AG09319 (cell line): ENCODE measurements around the gene FBLIM1.

Experiments used
- DNase-seq: peaks from one replicate; pipeline ENCODE4 v3.0.0-alpha.2; 2010; ENCODE audit warnings: low read depth; ENCODE audit errors: extremely low read depth
- CTCF ChIP-seq: IDR thresholded peaks from 2 replicates; pipeline ENCODE4 v1.5.1; 2011; ENCODE audit warnings: low read depth, mild to moderate bottlenecking, inconsistent platforms, low read length, moderate library complexity

FBLIM1 gene

GRCh38 chr1:15739745-15740144 is 18.9 kb upstream of the FBLIM1 start:
- no peak for DNase-seq
- no peak for TF ChIP-seq CTCF

- DNase-seq, result no peak
- peak; percentile 78 for TF ChIP-seq CTCF
Observed at GRCh38 chr1:15740924-15741850, 17.4 kb upstream of the FBLIM1 start.

- DNase-seq, result no peak
- no peak for TF ChIP-seq CTCF
Observed at GRCh38 chr1:15742339-15742801, 16.2 kb upstream of the FBLIM1 start, which contains the start of gene TMEM82. TSS of gene TMEM82 (plus strand) at chr1:15742499. CDS start at chr1:15742560, 61 bp downstream.

GRCh38 chr1:15744122-15744679 is 14.4 kb upstream of the FBLIM1 start:
- no peak for DNase-seq
- no peak for TF ChIP-seq CTCF

- DNase-seq, result no peak
- no peak for TF ChIP-seq CTCF
Observed at GRCh38 chr1:15747378-15747777, 11.2 kb upstream of the FBLIM1 start.

GRCh38 chr1:15748264-15748663 is 10.3 kb upstream of the FBLIM1 start:
- DNase-seq, result no peak
- TF ChIP-seq CTCF, result no peak
